Mesendoderm (in vitro differentiated cells): ENCODE data around the gene DHX35.

Experiments used
- DNase-seq: peaks from one replicate; pipeline ENCODE4 v3.0.0; 2013
- H2AK5ac ChIP-seq: 2 replicates; pipeline ENCODE4 v1.6.1; 2013; ENCODE audit warnings: low read length, inconsistent platforms
- H2BK120ac ChIP-seq: 2 replicates; pipeline ENCODE4 v1.6.1; 2013; ENCODE audit warnings: low read depth, mild to moderate bottlenecking, low read length, moderate library complexity, mixed read lengths
- H2BK15ac ChIP-seq: replicated peaks from 2 replicates; pipeline ENCODE4 v1.6.1; 2013; ENCODE audit warnings: low read depth, mild to moderate bottlenecking, moderate library complexity
- H2BK5ac ChIP-seq: 2 replicates; pipeline ENCODE4 v1.6.1; 2013; ENCODE audit warnings: low read length, inconsistent platforms
- H3K18ac ChIP-seq: 2 replicates; pipeline ENCODE4 v1.6.1; 2013; ENCODE audit warnings: mild to moderate bottlenecking, low read length, mixed read lengths
- H3K23ac ChIP-seq: one replicate; pipeline ENCODE4 v1.6.1; 2013; ENCODE audit warnings: low read length
- H3K27ac ChIP-seq: 2 replicates; pipeline ENCODE4 v1.5.1; 2013; ENCODE audit warnings: low read depth, mild to moderate bottlenecking, inconsistent platforms, low read length, moderate library complexity
- H3K27me3 ChIP-seq: 2 replicates; pipeline ENCODE4 v1.6.1; 2013; ENCODE audit warnings: low read length, control low read depth, mild to moderate bottlenecking, inconsistent platforms; ENCODE audit not compliant: insufficient read depth, poor library complexity
- H3K36me3 ChIP-seq: 2 replicates; pipeline ENCODE4 v1.6.1; 2013; ENCODE audit warnings: low read length, inconsistent platforms; ENCODE audit not compliant: control insufficient read depth, insufficient read depth
- H3K4ac ChIP-seq: one replicate; pipeline ENCODE4 v1.6.1; 2013; ENCODE audit warnings: low read depth, mild to moderate bottlenecking, low read length, moderate library complexity
- H3K4me1 ChIP-seq: 2 replicates; pipeline ENCODE4 v1.6.1; 2013; ENCODE audit warnings: low read depth, low read length, inconsistent platforms; ENCODE audit not compliant: control insufficient read depth
- H3K4me2 ChIP-seq: 2 replicates; pipeline ENCODE4 v1.6.1; 2013; ENCODE audit warnings: low read length
- H3K4me3 ChIP-seq: 2 replicates; pipeline ENCODE4 v1.5.1; 2013; ENCODE audit warnings: mild to moderate bottlenecking, low read length
- H3K56ac ChIP-seq: one replicate; pipeline ENCODE4 v1.6.1; 2013; ENCODE audit warnings: low read length
- H3K79me1 ChIP-seq: 2 replicates; pipeline ENCODE4 v1.6.1; 2013; ENCODE audit warnings: low read length, inconsistent platforms
- H3K79me2 ChIP-seq: 2 replicates; pipeline ENCODE4 v1.6.1; 2013; ENCODE audit warnings: mild to moderate bottlenecking, low read length; ENCODE audit not compliant: control insufficient read depth, insufficient read depth
- H3K9ac ChIP-seq: 2 replicates; pipeline ENCODE4 v1.6.1; 2013; ENCODE audit warnings: low read length, inconsistent platforms
- H4K5ac ChIP-seq: one replicate; pipeline ENCODE4 v1.6.1; 2013; ENCODE audit warnings: low read length
- H4K8ac ChIP-seq: one replicate; pipeline ENCODE4 v1.6.1; 2013; ENCODE audit warnings: low read depth, mild to moderate bottlenecking, control low read depth, low read length, moderate library complexity
- WGBS: extraction: QIAGEN DNeasy Blood & Tissue Kit; methylation state at CpG from one replicate; pipeline ENCODE4 v1.1.7; 2013; ENCODE audit warnings: low lambda C conversion rate, missing lambda C conversion rate; ENCODE audit not compliant: insufficient coverage; ENCODE audit errors: extremely low coverage; 5-methylcytosine and 5-hydroxymethylcytosine counted together

Gene DHX35

DNA sequence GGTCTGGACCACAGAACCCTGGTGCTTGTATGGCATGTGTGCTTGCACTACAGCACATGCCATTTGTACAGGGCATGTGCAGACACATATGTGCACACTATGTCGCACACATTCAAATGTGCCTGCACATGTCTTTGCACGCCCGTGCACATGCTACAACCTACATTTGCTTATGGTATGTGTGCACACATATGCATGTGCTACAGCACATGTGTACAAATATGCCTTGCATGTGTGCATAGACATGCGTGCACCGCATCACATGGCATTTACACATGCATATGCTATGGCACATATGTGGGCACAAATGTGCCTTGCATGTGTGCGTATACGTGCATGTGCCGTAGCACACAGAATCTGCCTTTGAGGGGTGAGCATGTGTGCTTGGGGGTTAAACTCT is 90.5 kb downstream of the DHX35 start:
- no peak overlapping the region for H2BK15ac ChIP-seq
- H3K4me2 ChIP-seq, result no peak overlapping the region
- H3K23ac ChIP-seq, result no peak overlapping the region
- no peak overlapping the region for H4K5ac ChIP-seq
- no peak overlapping the region for H2AK5ac ChIP-seq
- no peak overlapping the region for H3K4me3 ChIP-seq
- no peaks in the 10 kb centered on the region for H3K36me3 ChIP-seq
- no CpG with 5 or more reads among the region's 8 CpGs for WGBS
- no peak overlapping the region for H3K18ac ChIP-seq
- H3K9ac ChIP-seq, result no peak overlapping the region
- H3K56ac ChIP-seq, result no peak overlapping the region
- no peak overlapping the region for H4K8ac ChIP-seq
- H2BK120ac ChIP-seq, result no peak overlapping the region
- H3K4me1 ChIP-seq, result no peaks in the 10 kb centered on the region
- no peaks in the 10 kb centered on the region for H3K27me3 ChIP-seq
- no peaks in the 10 kb centered on the region for H3K79me2 ChIP-seq
- H3K79me1 ChIP-seq, result no peaks in the 10 kb centered on the region
- H3K27ac ChIP-seq, result no peak overlapping the region
- no peak overlapping the region for H3K4ac ChIP-seq
- no peak for DNase-seq
- H2BK5ac ChIP-seq, result no peak overlapping the region

- H3K79me1 ChIP-seq, result no peaks in the 10 kb centered on the region
Observed at GRCh38 chr20:39057143-39057542, 95.0 kb downstream of the DHX35 start.

DNA sequence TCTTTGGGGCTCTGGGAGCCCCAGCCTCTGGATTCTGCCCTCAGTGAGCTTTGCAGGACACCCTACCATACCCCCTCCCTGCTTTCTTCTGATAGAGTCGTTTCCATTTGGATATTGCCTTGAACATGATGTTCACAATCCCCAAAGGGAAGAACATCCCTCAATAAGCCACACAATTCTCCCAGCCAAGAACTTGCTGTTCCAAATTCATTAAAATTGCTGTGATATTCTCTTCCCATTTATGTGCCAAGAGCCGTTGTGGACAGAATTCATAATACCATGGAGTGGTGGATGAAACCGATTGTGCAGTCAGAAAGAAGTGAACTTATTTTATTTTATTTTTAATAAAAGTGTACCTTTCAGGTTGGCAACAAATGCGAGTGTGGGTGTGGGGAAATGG is 95.8 kb downstream of the DHX35 start:
- H3K23ac ChIP-seq, result no peak overlapping the region
- WGBS, result no CpG with 5 or more reads among the region's 4 CpGs
- H4K8ac ChIP-seq, result no peak overlapping the region
- no peak overlapping the region for H3K4me2 ChIP-seq
- DNase-seq, result no peak
- no peak overlapping the region for H2BK120ac ChIP-seq
- no peak overlapping the region for H3K27ac ChIP-seq
- H3K18ac ChIP-seq, result no peak overlapping the region
- H3K36me3 ChIP-seq, result no peaks in the 10 kb centered on the region
- no peak overlapping the region for H3K4ac ChIP-seq
- H3K4me1 ChIP-seq, result no peaks in the 10 kb centered on the region
- H3K79me2 ChIP-seq, result no peaks in the 10 kb centered on the region
- no peak overlapping the region for H2BK5ac ChIP-seq
- H3K4me3 ChIP-seq, result no peak overlapping the region
- H3K56ac ChIP-seq, result no peak overlapping the region
- no peak overlapping the region for H2AK5ac ChIP-seq
- no peaks in the 10 kb centered on the region for H3K27me3 ChIP-seq
- H3K79me1 ChIP-seq, result no peaks in the 10 kb centered on the region
- H3K9ac ChIP-seq, result no peak overlapping the region
- H4K5ac ChIP-seq, result no peak overlapping the region
- H2BK15ac ChIP-seq, result no peak overlapping the region

More at GRCh38 chr20:39057143-39057542, 95.0 kb downstream of the DHX35 start:
- WGBS, result no CpG with 5 or more reads among the region's 7 CpGs
- no peak overlapping the region for H3K4ac ChIP-seq
- H2AK5ac ChIP-seq, result no peak overlapping the region
- no peak overlapping the region for H2BK5ac ChIP-seq
- no peaks in the 10 kb centered on the region for H3K79me2 ChIP-seq
- no peak overlapping the region for H3K4me3 ChIP-seq
- no peak overlapping the region for H4K8ac ChIP-seq
- no peak overlapping the region for H3K56ac ChIP-seq
- H2BK15ac ChIP-seq, result no peak overlapping the region
- no peaks in the 10 kb centered on the region for H3K4me1 ChIP-seq
- no peak for DNase-seq
- no peak overlapping the region for H3K23ac ChIP-seq
- H4K5ac ChIP-seq, result no peak overlapping the region
- H3K27ac ChIP-seq, result no peak overlapping the region
- no peaks in the 10 kb centered on the region for H3K36me3 ChIP-seq
- H3K18ac ChIP-seq, result no peak overlapping the region
- H2BK120ac ChIP-seq, result no peak overlapping the region
- H3K9ac ChIP-seq, result no peak overlapping the region
- H3K27me3 ChIP-seq, result no peaks in the 10 kb centered on the region
- H3K4me2 ChIP-seq, result no peak overlapping the region

DNA sequence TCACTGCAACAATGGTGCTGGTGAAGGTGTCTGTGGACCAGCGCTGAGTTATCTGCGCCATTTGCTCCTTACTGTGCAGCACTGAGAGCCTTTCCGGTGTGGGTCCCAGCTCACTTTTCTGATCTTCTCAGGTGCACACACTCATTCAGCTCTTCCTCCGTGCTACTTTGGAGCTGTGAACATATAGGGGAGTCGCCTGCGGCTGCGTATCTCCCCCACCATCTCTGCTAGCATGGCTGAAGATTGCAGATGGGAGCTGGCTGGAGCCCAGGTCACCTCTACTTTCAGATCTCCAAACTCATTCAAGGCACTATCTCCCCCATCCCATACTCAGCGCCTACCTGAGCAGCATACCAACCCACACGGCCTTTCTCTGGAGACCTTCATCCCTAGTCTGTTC is 96.9 kb downstream of the DHX35 start:
- no peak overlapping the region for H3K4ac ChIP-seq
- no peak overlapping the region for H3K4me3 ChIP-seq
- H3K36me3 ChIP-seq, result no peaks in the 10 kb centered on the region
- WGBS, result no CpG with 5 or more reads among the region's 9 CpGs
- no peak overlapping the region for H2AK5ac ChIP-seq
- no peak overlapping the region for H2BK5ac ChIP-seq
- no peak overlapping the region for H3K56ac ChIP-seq
- no peak overlapping the region for H3K9ac ChIP-seq
- H3K79me2 ChIP-seq, result no peaks in the 10 kb centered on the region
- DNase-seq, result no peak
- no peak overlapping the region for H4K8ac ChIP-seq
- no peaks in the 10 kb centered on the region for H3K4me1 ChIP-seq
- no peaks in the 10 kb centered on the region for H3K27me3 ChIP-seq
- H3K79me1 ChIP-seq, result no peaks in the 10 kb centered on the region
- H3K27ac ChIP-seq, result no peak overlapping the region
- H4K5ac ChIP-seq, result no peak overlapping the region
- H3K23ac ChIP-seq, result no peak overlapping the region
- H2BK120ac ChIP-seq, result no peak overlapping the region
- H2BK15ac ChIP-seq, result no peak overlapping the region
- H3K18ac ChIP-seq, result no peak overlapping the region
- no peak overlapping the region for H3K4me2 ChIP-seq

DNA sequence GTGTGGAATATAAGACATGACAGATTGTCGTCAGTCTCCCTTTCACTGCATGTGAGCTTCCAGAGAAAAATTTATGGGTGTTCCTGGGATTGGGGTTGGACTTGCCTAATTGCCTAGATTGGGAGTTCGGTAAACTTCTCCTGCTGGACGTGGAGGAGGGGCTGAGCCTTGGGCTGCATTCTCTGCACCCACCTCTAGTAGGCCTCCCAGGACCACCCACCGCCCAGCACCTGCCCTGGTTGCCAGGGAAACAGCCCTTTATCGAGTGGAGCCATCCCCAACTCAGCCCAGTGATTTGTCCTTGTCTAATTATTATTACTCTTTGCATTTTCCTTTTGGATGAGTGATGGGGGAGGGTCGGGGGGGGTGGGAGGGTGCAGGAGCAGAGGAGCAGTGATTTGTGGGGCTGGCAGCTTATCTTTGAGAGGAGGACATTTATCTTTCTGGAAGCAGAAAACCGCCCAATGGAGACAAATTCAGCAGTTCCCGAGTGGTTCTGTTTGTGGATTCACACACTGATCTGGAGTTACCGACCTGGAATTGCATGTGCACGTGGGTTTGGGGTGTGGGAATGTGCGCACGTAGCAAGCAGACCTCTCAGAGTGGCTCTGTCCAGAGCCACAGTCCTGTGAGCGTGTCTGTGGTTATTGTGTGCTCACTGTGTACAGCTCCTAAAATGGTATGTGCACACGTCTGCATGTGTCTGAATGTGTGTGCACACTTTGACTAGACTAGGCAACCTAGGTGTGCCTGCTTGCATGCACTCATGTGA is 104.5 kb downstream of the DHX35 start:
- WGBS, result no CpG with 5 or more reads among the region's 14 CpGs
- H2BK15ac ChIP-seq, result no peak overlapping the region

More for the DNA sequence above, 104.5 kb downstream of the DHX35 start:
- Histone ChIP-seq H4K5ac (no peak overlapping the region), H3K56ac (no peak overlapping the region), H4K8ac (no peak overlapping the region), H3K18ac (no peak overlapping the region), H3K4me3 (no peak overlapping the region), H2BK120ac (no peak overlapping the region), H3K36me3 (no peaks in the 10 kb centered on the region), H3K27ac (no peak overlapping the region), H3K79me1 (no peaks in the 10 kb centered on the region), H3K4me2 (no peak overlapping the region), H3K4me1 (no peaks in the 10 kb centered on the region), H2AK5ac (no peak overlapping the region), H3K23ac (no peak overlapping the region), H3K79me2 (no peaks in the 10 kb centered on the region), H3K9ac (no peak overlapping the region), H3K27me3 (no peaks in the 10 kb centered on the region), H2BK5ac (no peak overlapping the region), H3K4ac (no peak overlapping the region)
- DNase-seq, result peak; percentile 75
